B cell (primary cell): ENCODE measurements around the gene BMP8A. TPM values are rescaled to one million over a fixed set of nuclear protein-coding genes. Genes with fewer than 3 reads are reported as not detected.
A peak's percentile ranks its signal among the peaks of the same experiment; 100 is the strongest.

ENCODE experiments used
- ATAC-seq: fragments of 200-7000 bp; cut with Tn5 transposase; one replicate; pipeline ENCODE4 v1.10.0; 2021; ENCODE audit warnings: low read depth, mild to moderate bottlenecking, moderate number of reproducible peaks, moderate library complexity
- CTCF ChIA-PET: fragments of 350-600 bp; sonication (Branson Sonifier 250); formaldehyde crosslinking; loops from one replicate; lab custom pipeline; 2021; ENCODE audit warnings: antibody characterized with exemption, inconsistent platforms; lab: Charles Lee
- POLR2A ChIA-PET: fragments of 350-600 bp; sonication (Branson Sonifier 250); formaldehyde crosslinking; loops from one replicate; lab custom pipeline; 2021; ENCODE audit warnings: antibody characterized with exemption; lab: Charles Lee
- DNase-seq: peaks from one replicate; pipeline ENCODE4 v3.0.0; 2013
- H2AFZ ChIP-seq: 2 replicates; pipeline ENCODE4 v1.6.1; 2012; ENCODE audit warnings: mild to moderate bottlenecking, low read depth, low read length; ENCODE audit not compliant: insufficient read depth, poor library complexity, severe bottlenecking
- H3K27ac ChIP-seq, 2 donors: 1 replicate in 1 of 2; 2 replicates in 1 of 2; pipeline ENCODE4 v1.5.1; 2012 to 2013; ENCODE audit warnings: low read length in 2 of 2, mild to moderate bottlenecking in 2 of 2, moderate library complexity in 1 of 2
- H3K27me3 ChIP-seq, 4 experiments: fragments of 200-600 bp in 1 of 4; sonication (generic) in 1 of 4; replicated peaks in 1 of 4; 1 replicate in 2 of 4; 2 replicates in 2 of 4; pipeline versions ENCODE4 v1.6.1 to v1.7.0; 2013 to 2016; ENCODE audit warnings: low read length in 3 of 4, mild to moderate bottlenecking in 2 of 4, mixed read lengths in 1 of 4, moderate library complexity in 1 of 4; ENCODE audit not compliant: insufficient read depth in 4 of 4, control insufficient read depth in 3 of 4; ENCODE audit errors: control extremely low read depth in 1 of 4
- H3K36me3 ChIP-seq, 2 experiments: replicated peaks in 1 of 2; 1 replicate in 1 of 2; 2 replicates in 1 of 2; pipeline versions ENCODE4 v1.6.1 to v1.7.1; 2013; ENCODE audit warnings: low read length in 1 of 2; ENCODE audit not compliant: insufficient read depth in 2 of 2, control insufficient read depth in 1 of 2; ENCODE audit errors: control extremely low read depth in 1 of 2, extremely low read depth in 1 of 2
- H3K4me1 ChIP-seq, 2 donors: fragments of 200-600 bp in 1 of 2; sonication (generic) in 1 of 2; 1 replicate in 1 of 2; 2 replicates in 1 of 2; pipeline versions ENCODE4 v1.5.1 to v1.6.1; 2013 to 2017; ENCODE audit warnings: low read length in 2 of 2; ENCODE audit not compliant: control insufficient read depth in 2 of 2, insufficient read depth in 2 of 2
- H3K4me2 ChIP-seq: replicated peaks from 2 replicates; pipeline ENCODE3; 2012; ENCODE audit warnings: mild to moderate bottlenecking, low read depth, low read length; ENCODE audit not compliant: poor library complexity, severe bottlenecking
- H3K4me3 ChIP-seq, 5 experiments: fragments of 200-600 bp in 1 of 5; sonication (generic) in 1 of 5; 1 replicate in 3 of 5; 2 replicates in 2 of 5; pipeline versions ENCODE4 v1.5.1 to v1.7.0; 2011 to 2016; ENCODE audit warnings: low read length in 4 of 5, mild to moderate bottlenecking in 4 of 5, low read depth in 2 of 5, control low read depth in 1 of 5, moderate library complexity in 1 of 5; ENCODE audit not compliant: insufficient read depth in 1 of 5; ENCODE audit errors: control extremely low read depth in 1 of 5, extremely low read depth in 1 of 5
- H3K79me2 ChIP-seq: fragments of 200-600 bp; sonication (generic); one replicate; pipeline ENCODE4 v1.6.0; 2016; ENCODE audit warnings: low read length; ENCODE audit not compliant: control insufficient read depth, insufficient read depth
- H3K9ac ChIP-seq: fragments of 200-600 bp; sonication (generic); 2 replicates; pipeline ENCODE4 v1.6.1; 2017; ENCODE audit warnings: mild to moderate bottlenecking, low read length, moderate library complexity
- H3K9me3 ChIP-seq, 3 donors: one replicate each; pipeline versions ENCODE4 v1.6.1 to v1.7.1; 2013; ENCODE audit warnings: low read length in 2 of 3; ENCODE audit not compliant: control insufficient read depth in 2 of 3, insufficient read depth in 1 of 3; ENCODE audit errors: control extremely low read depth in 1 of 3
- H4K20me1 ChIP-seq: 2 replicates; pipeline ENCODE4 v1.6.0; 2012; ENCODE audit warnings: mild to moderate bottlenecking, low read length; ENCODE audit not compliant: insufficient read depth, control insufficient read depth, poor library complexity, severe bottlenecking
- H3K27ac Mint-ChIP-seq: one replicate; pipeline ENCODE4 v1.8.0; 2021; ENCODE audit warnings: mixed read lengths
- H3K27me3 Mint-ChIP-seq: one replicate; pipeline ENCODE4 v1.8.0; 2021; ENCODE audit warnings: mixed read lengths
- H3K4me1 Mint-ChIP-seq: one replicate; pipeline ENCODE4 v1.8.0; 2021; ENCODE audit warnings: mixed read lengths
- H3K4me3 Mint-ChIP-seq: one replicate; pipeline ENCODE4 v1.8.0; 2021; ENCODE audit warnings: mixed read lengths
- H3K9me3 Mint-ChIP-seq: one replicate; pipeline ENCODE4 v1.8.0; 2022; ENCODE audit warnings: mixed read lengths; ENCODE audit not compliant: insufficient read depth
- CTCF ChIP-seq: fragments of 200-600 bp; IDR thresholded peaks from one replicate; pipeline ENCODE4 v1.8.0; 2022; ENCODE audit warnings: antibody characterized with exemption, mild to moderate bottlenecking
- EZH2 ChIP-seq: IDR thresholded peaks from 2 replicates; pipeline ENCODE4 v1.6.1; 2012; ENCODE audit warnings: borderline replicate concordance, low read depth, mild to moderate bottlenecking, moderate library complexity, low read length; ENCODE audit not compliant: insufficient read depth, poor library complexity, severe bottlenecking
- WGBS: methylation state at CpG from one replicate; pipeline ENCODE4 v1.1.5; 2013; ENCODE audit warnings: missing lambda C conversion rate; ENCODE audit not compliant: insufficient coverage; 5-methylcytosine and 5-hydroxymethylcytosine counted together
- intact Hi-C: fragments of 100-400 bp; cut with micrococcal nuclease; formaldehyde crosslinking; loops from one replicate; pipeline ENCODE4 v1.10.0; 2022
- polyA plus RNA-seq: library from polyadenylated mRNA; depleted of rRNA; stranded (reverse); fragments of >200 nt; gene quantifications from 2 replicates; pipeline ENCODE4 v1.2.3, GENCODE V29; 2012
- total RNA-seq, 2 donors: library from RNA; stranded (reverse); fragments of 120-200 nt in 1 of 2; gene quantifications; 1 replicate in 1 of 2; 2 replicates in 1 of 2; pipeline versions ENCODE4 v1.2.3 to v1.2.4, GENCODE V29; 2013 to 2022

Gene BMP8A
- total and polyA plus RNA-seq, 2 donors (not counting 1 experiment from before 2014, with no cell fraction given): 0.25 to 1.1 TPM

DNA sequence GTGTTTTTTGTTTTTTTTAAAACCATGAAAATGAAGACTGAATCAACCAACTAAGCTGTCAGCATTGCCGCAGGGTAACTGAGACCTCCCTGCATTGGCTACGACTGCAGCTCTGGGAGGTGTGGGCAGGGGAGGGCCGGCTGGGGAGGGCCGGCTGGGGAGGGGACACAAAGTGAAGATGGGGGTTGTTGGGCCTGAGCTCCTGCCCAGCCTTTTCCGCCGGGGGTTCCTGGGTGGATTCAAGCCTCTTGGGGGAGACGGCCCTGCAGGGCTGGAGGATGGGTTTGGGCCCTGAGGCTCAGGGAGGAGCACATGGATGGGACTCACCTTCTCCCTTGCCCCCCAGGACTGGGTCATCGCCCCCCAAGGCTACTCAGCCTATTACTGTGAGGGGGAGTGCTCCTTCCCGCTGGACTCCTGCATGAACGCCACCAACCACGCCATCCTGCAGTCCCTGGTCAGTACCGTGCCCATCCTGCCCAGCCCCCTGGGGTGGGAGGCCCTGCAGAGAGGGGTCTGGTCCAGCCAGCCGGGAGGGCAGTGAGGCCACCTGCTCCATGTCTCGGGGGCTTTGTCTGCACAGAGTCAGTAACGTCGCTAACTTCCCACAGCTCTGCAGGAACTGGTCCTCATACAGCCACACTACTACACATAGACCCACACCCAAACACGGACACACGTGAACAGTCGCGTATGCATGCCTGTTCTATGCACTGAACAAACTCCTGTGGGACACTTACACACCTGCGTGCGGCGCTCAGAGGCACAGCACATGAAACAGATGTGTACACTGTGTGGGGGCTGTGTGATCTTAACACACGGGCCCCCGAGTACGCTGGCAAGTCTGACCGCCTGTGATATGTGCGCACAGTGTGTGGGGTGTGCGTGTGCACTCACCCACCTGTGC, 31.5 kb downstream of the BMP8A start:
- Histone ChIP-seq H3K4me2 (no peak overlapping the region), H4K20me1 (no peaks in the 10 kb centered on the region), H3K4me1 (peaks cover 30 to 43% of the 10 kb centered on the region in 2 donors), H3K27ac (no peak overlapping the region), H3K79me2 (no peaks in the 10 kb centered on the region), H3K36me3 (peaks cover 0 to 7% of the 10 kb centered on the region in 2 experiments), H3K27me3 (no peaks in the 10 kb centered on the region), H3K9me3 (no peaks in the 10 kb centered on the region), H2AFZ (no peak overlapping the region), H3K9ac (no peak overlapping the region), H3K4me3 (no peak overlapping the region)
- ATAC-seq (no peak), DNase-seq (no peak)
- ChIA-PET POLR2A (no interaction called here), CTCF (no interaction called here)
- Mint-ChIP-seq H3K27ac (no peak overlapping the region), H3K27me3 (no peaks in the 10 kb centered on the region), H3K4me1 (peaks cover 23% of the 10 kb centered on the region), H3K4me3 (no peak overlapping the region), H3K9me3 (no peaks in the 10 kb centered on the region)
- intact Hi-C loops: no loop called here
- TF ChIP-seq EZH2: no peak
- TF ChIP-seq CTCF: no peak
- WGBS: 95% methylated on average over 21 of the region's 29 CpGs

- H3K4me3 Mint-ChIP-seq: peak overlapping the region; percentile 39
- peaks cover 23% of the 10 kb centered on the region for H3K4me1 Mint-ChIP-seq
- peak overlapping the region; percentile 28 for H2AFZ ChIP-seq
- H3K27me3 Mint-ChIP-seq: no peaks in the 10 kb centered on the region
- POLR2A ChIA-PET: no interaction called here
- H3K27me3 ChIP-seq: no peaks in the 10 kb centered on the region
- peak overlapping the region; percentile 18 to 55 for H3K27ac ChIP-seq
- DNase-seq: peak; percentile 34
- peaks cover 30 to 43% of the 10 kb centered on the region in 2 donors for H3K4me1 ChIP-seq
- WGBS: 21% methylated on average over 6 of the region's 6 CpGs
- H3K79me2 ChIP-seq: no peaks in the 10 kb centered on the region
- intact Hi-C loops: no loop called here
- TF ChIP-seq EZH2: no peak
- no peak for TF ChIP-seq CTCF
- no peaks in the 10 kb centered on the region for H4K20me1 ChIP-seq
- H3K9ac ChIP-seq: no peak overlapping the region
- no peaks in the 10 kb centered on the region for H3K9me3 ChIP-seq
- H3K36me3 ChIP-seq: peaks cover 0 to 10% of the 10 kb centered on the region in 2 experiments
- no peaks in the 10 kb centered on the region for H3K9me3 Mint-ChIP-seq
- H3K4me3 ChIP-seq: no peak overlapping the region
- CTCF ChIA-PET: no interaction called here
- H3K27ac Mint-ChIP-seq: peak overlapping the region; percentile 72
- no peak for ATAC-seq
- H3K4me2 ChIP-seq: peak overlapping the region; percentile 72
Measured at GRCh38 chr1:39524171-39524570, 32.7 kb downstream of the BMP8A start.
